CD1c-positive myeloid dendritic cell (primary cell): ENCODE measurements around the gene ADPGK.
A peak's percentile ranks its signal among the peaks of the same experiment; 100 is the strongest.
"Not testable (repeated sequence)": the region's sequence is repeated elsewhere in the genome, so short reads cannot be mapped to it uniquely, and the experiment has no call there.

Experiments used
- DNase-seq: peaks from one replicate; pipeline ENCODE4 v3.0.0-alpha.2; 2016; ENCODE audit errors: extremely low spot score

The ADPGK gene

GRCh38 chr15:72783640-72784455, at the start of gene ADPGK:
ADPGK (minus strand) TSS chr15:72783758; CDS start chr15:72783691, 67 bp downstream.
- peak; percentile 97 for DNase-seq

GRCh38 chr15:72827226-72827625, 43.7 kb upstream of the ADPGK start:
- no peak for DNase-seq

GRCh38 chr15:72826611-72827010, 43.1 kb upstream of the ADPGK start:
- DNase-seq: no peak

DNA sequence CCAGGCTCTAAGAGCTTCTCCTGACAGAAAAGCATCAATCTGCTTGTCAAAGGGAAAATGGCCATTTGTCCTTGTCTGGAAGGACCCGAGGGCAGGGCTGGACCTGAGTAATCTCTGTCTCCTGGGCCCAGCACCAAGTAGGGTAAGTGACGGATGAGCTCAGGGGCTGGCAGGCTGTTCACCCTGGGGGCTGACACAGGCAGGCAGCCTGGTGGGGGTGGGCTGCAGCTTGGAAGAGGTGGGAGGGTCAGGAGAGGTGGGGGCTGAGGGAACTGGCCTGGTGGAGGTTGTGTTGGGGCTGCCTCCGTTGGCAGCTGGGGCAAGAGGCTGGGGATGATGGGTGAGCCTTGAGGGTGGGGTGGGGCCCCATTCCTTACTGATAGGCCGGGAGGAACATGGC, 42.3 kb upstream of the ADPGK start:
- DNase-seq: no peak

DNA sequence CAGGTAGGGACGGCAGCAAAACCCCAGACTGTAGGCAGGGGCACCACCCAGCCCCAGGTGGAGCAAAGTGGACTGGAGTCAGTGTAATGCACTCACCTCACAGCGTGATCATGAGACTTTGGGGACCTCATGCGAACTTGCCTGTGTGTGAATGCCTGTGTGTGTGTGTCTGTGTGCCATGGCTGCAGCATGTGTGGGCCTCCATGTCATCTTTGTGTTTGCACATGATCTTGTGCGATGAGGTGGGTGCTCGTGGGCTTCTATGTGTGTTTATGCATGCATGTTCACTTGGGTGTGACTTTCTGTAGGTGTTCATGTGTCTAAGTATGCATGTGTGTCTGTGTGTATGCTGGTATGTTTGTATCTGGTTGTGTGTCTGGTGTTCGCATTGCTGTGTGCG, 41.2 kb upstream of the ADPGK start:
- no peak for DNase-seq

GRCh38 chr15:72824112-72824511, 40.6 kb upstream of the ADPGK start:
- DNase-seq: no peak

DNA sequence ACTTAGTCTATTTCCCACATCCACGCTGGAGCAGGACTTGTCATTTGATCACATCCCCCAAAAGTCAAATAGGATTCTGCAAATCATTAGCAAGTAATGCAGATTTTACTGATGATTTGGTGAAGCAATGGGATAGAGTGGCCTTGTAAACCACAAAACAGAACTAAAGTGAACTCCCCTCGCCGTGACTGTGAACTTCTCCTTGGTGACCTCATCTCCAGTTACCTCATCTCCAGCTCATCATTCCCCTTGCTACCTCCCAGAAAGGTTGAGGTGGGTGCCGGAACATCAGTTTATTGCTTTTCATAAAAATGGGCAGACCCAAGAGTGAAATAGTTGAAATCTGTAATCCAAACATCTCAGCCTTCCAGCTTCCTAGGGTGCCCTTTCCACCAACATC, 36.7 kb upstream of the ADPGK start:
- peak; percentile 38 for DNase-seq

DNA sequence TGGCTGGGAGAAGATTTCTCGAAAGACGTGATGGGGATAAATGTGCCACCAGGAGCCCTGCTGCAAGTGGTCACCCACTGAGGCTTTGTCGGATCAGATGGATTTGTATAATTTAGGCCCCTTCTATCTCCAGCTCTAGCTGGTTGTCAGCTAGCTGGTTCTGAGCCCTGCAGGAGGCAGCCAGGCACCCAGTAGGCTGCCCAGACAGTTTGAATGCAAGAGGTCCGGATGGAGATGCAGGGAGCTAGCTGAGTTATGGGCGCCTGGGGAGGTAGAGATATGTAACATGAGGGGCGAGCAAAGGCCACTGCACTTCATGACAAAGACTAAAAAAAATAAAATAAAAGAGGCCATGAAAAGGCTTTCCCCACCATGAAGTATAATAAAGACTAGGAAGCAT, 35.1 kb upstream of the ADPGK start:
- DNase-seq: no peak

DNA sequence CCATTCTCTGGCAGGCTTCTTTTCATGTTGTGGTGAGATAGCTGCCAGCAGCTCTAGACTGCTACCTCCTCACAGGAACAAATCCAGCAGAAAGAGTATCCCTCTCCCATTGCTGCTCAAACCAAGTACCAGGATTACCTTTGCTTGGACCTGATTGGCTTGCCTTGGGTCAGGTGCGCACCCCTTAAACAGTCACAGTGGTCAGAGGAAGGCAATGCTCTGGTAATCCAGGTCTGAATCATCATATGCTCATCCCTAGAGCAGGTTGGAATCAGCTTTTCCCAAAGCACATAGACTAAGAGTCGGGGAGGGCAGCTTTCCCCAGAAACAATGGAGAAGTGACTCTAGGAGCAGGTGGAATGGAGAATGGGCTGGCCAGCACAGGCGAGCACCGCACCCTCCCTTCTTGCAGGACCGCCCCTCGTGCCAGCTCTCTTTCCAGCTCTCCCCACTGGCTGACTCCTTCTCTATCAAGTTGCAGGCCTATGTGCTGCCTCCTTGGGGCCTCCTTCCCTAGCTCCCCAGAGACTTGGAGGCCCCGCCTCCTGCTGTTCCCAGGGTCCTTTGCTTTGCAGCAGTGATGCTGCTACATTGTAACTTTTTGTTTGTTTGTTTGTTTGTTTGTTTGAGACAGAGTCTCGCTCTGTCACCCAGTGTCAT, 29.9 kb upstream of the ADPGK start:
- DNase-seq: no peak

DNA sequence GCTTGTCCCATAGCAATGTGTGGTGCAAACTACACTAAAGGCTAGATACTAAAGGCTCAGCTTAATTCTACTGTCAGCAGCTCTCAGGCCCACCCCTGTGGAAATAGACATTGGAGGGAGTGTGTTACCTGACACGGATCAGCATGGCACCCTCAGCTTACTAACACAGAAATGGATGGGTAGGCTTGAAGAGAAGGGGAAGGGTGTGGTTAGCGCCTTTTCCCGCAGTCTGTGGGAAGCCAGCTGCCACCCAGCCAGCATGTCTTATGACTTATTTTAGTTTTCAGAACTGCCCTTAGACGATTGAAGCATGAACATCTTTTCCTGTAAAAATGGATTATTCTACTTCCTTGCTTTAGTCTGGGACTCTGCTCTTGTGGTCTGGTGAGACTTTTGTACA, 25.8 kb upstream of the ADPGK start:
- DNase-seq: no peak

GRCh38 chr15:72807346-72807745, 23.8 kb upstream of the ADPGK start:
- DNase-seq: not testable (repeated sequence)

GRCh38 chr15:72803006-72803405, 19.4 kb upstream of the ADPGK start:
- no peak for DNase-seq

GRCh38 chr15:72801590-72802325, 18.2 kb upstream of the ADPGK start:
- no peak for DNase-seq

- DNase-seq: peak; percentile 13
Observed at GRCh38 chr15:72800833-72801481, 17.4 kb upstream of the ADPGK start.

DNA sequence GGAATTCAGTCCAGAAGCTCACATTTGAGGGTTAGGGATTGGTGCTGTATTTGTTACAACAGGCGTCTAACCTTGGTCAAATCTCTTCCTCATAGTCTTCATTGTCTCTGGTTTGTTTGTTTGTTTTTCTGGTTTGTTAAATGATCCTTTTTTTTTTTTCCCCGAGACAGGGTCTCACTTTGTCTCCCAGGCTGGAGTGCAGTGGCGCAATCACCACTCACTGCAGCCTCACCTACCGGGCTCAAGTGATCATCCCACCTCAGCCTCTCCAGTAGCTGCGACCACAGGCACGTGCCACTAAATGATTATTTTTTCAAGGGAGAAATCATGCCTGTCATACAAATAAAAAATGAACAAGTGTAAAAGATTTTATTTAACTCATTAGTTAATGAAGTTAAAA, 14.3 kb upstream of the ADPGK start:
- no peak for DNase-seq

- DNase-seq: no peak
Observed at GRCh38 chr15:72797338-72797689, 13.8 kb upstream of the ADPGK start.

DNA sequence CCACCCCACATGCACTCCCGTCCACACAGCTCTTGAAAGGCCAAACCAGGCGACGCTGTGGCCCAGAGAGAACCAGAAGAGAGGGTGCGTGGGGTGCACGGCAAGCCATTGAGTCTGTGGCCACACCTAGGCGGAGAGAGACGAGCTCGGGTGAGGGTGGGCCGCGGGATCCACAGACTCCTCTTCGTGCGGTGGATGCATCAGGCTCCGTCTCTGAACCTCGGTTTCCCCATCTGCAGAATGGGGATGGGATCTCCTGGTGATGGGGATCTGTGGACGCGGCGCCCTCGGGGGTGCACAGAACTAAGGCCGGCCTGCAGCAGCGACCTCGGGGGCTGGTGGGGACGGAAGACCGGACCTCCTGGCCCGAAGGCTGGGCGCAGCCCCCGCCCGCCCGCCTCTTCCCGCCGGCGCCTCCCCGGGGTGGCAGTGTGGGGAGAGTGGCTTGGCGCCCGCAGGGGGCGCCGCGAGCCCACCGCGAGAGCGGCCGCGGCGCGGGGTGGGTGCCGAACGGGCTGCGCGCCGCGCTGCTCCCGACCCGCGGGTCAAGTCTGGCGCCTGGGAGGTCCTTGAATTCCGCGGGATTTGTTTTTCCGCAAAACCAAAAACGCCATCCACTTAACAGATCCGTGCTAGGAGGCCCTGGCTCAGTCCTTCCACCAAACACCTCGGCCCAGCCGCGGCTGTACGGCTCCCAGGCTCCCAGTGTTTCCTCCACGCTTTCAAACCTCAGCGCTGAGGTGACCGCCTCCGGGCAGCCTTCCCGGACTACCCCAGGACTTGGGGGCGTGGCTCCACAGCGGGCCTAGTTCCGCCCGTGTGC, 13.2 kb upstream of the ADPGK start:
- peak; percentile 51 for DNase-seq

DNA sequence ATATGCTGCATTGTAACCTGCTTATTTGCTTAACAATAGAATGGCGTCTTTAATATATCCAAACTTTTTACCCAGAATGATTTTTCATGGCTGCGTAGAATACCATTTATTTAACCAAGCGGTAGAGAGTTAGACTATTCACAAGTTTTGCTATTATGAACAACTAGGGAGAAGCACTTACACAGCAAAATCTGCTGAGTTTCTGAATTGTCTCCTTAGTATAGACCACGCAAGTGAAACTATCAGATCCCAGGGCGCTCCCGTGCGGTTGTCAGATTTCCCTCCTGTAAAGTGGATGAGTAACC, 12.6 kb upstream of the ADPGK start:
- no peak for DNase-seq

- DNase-seq: no peak
Observed at GRCh38 chr15:72793766-72794660, 10.5 kb upstream of the ADPGK start.

GRCh38 chr15:72792431-72792830, 8.9 kb upstream of the ADPGK start:
- no peak for DNase-seq
